ENCODE data around the gene TGFB1I1. TPM values are rescaled to one million over a fixed set of nuclear protein-coding genes. Genes with fewer than 3 reads are reported as not detected.

TGFB1I1 gene
- total and polyA plus RNA-seq, 2 of the 13 experiments (the other 11 are each of a cell fraction or from before 2014, with no cell fraction given), result 0.80 to 2.9 TPM

- in situ Hi-C loops (cut with HindIII; ENCODE audit: extremely low pct_ligation_motif_present, low pct_unique_long_range_greater_than_20kb), result loop anchor here (10.0 kb wide), 1 partner anchor 423 kb away; the partner anchor contains the start of gene ZNF267
- intact Hi-C loops (cut with micrococcal nuclease; ENCODE audit: unreplicated experiment), result no loop called here
- no TSS peak for BruUV-seq (replicated peaks)
- Histone ChIP-seq H3K4me3 (replicated peaks in 1 of 3; ENCODE audit: insufficient read depth in 1 of 3, low read depth in 2 of 3, low read length in 3 of 3) (0 out of 6 replicates have a peak overlapping the region, but pooled peaks of 1 of the 3 experiments have one; percentile 29), H3K27me3 (ENCODE audit: control insufficient read depth in 1 of 2, insufficient read depth in 2 of 2, low read length in 2 of 2) (no peaks in the 10 kb centered on the region), H4K20me1 (ENCODE audit: insufficient read depth, low read length) (peaks cover 23% of the 10 kb centered on the region), H3K9me3 (ENCODE audit: low read length) (no peaks in the 10 kb centered on the region), H3K79me2 (ENCODE audit: insufficient read depth, low read length) (peaks cover 8% of the 10 kb centered on the region), H3K27ac (ENCODE audit: extremely low read length, insufficient read depth, low read length) (no peak overlapping the region), H2AFZ (ENCODE audit: low read length) (no peak overlapping the region), H3K9ac (ENCODE audit: insufficient read depth, low read depth, low read length) (no peak overlapping the region), H3K36me3 (replicated peaks in 1 of 2; ENCODE audit: control insufficient read depth in 1 of 2, insufficient read depth in 2 of 2, low read length in 2 of 2) (no peaks in the 10 kb centered on the region), H3K4me2 (ENCODE audit: low read depth, low read length) (peak overlapping the region; percentile 52), H3K4me1 (ENCODE audit: insufficient read depth, low read length) (peaks cover 53% of the 10 kb centered on the region)
- CTCF ChIA-PET (ENCODE audit: low intra/inter-chr PET ratio, low total read pairs), result interaction anchor here (1.3 kb wide), 1 partner anchor 9 kb away, joined by 5 read pairs; the partner anchor contains the start of gene ZNF843
- peak; percentile 46 for FAIRE-seq
- POLR2A ChIA-PET, result interaction anchor here (0.6 to 2.6 kb wide), 10 partner anchors 8 to 501 kb away, joined by 3 to 8 read pairs (median 4); partner anchors contain the start of genes ARMC5, FUS, RUSF1 and TGFB1I1
- peak; percentile 81 for DNase-seq (ENCODE audit: low spot score)
- 25% methylated on average over 11 of the region's 11 CpGs for WGBS (ENCODE audit: low lambda C conversion rate)
- ATAC-seq, result peak; percentile 90
- peak; percentile 98 for TF ChIP-seq XRCC5 (optimal IDR thresholded peaks at IDR 0.05; ENCODE audit: low read length)
- no peak for TF ChIP-seq ELK4 (CRISPR knock-in tag; IDR thresholded peaks at IDR 0.05; ENCODE audit: borderline replicate concordance)
- 0 out of 2 replicates have a peak, but pooled peaks have one; percentile 30 for TF ChIP-seq ZBTB39 (CRISPR knock-in tag; IDR thresholded peaks at IDR 0.05)
- TF ChIP-seq TOE1 (CRISPR knock-in tag; IDR thresholded peaks at IDR 0.05), result no peak
- no peak for TF ChIP-seq ZNF136 (CRISPR knock-in tag; IDR thresholded peaks at IDR 0.05; ENCODE audit: low read depth)
- TF ChIP-seq CEBPB (IDR thresholded peaks at IDR 0.05; ENCODE audit: borderline replicate concordance, low read depth, low read length), result no peak
- TF ChIP-seq ZBTB25 (CRISPR knock-in tag; IDR thresholded peaks at IDR 0.05), result 0 out of 2 replicates have a peak, but pooled peaks have one; percentile 33
- no peak for TF ChIP-seq MEIS1 (CRISPR knock-in tag; IDR thresholded peaks at IDR 0.05; ENCODE audit: borderline replicate concordance)
- no peak for TF ChIP-seq KLF15 (CRISPR knock-in tag; IDR thresholded peaks at IDR 0.05; ENCODE audit: borderline replicate concordance)
- TF ChIP-seq ZNF253 (CRISPR knock-in tag; IDR thresholded peaks at IDR 0.05; ENCODE audit: borderline replicate concordance), result no peak
- no peak for TF ChIP-seq KAT2B (IDR thresholded peaks at IDR 0.05; ENCODE audit: borderline replicate concordance, low read depth, low read length)
- no peak for TF ChIP-seq WIZ (CRISPR knock-in tag; IDR thresholded peaks at IDR 0.05)
- no peak for TF ChIP-seq CC2D1A (CRISPR knock-in tag; IDR thresholded peaks at IDR 0.05)
- no peak for TF ChIP-seq ZFP62 (CRISPR knock-in tag; IDR thresholded peaks at IDR 0.05)
- TF ChIP-seq ZNF275 (CRISPR knock-in tag; IDR thresholded peaks at IDR 0.05; ENCODE audit: borderline replicate concordance), result no peak
- no peak for TF ChIP-seq ATF7-NPFF (CRISPR knock-in tag; IDR thresholded peaks at IDR 0.05; ENCODE audit: low read depth)
- no peak for TF ChIP-seq ZNF572 (CRISPR knock-in tag; IDR thresholded peaks at IDR 0.05)
- TF ChIP-seq ADNP (CRISPR knock-in tag; IDR thresholded peaks at IDR 0.05), result no peak
- no peak for TF ChIP-seq NFKB2 (CRISPR knock-in tag; IDR thresholded peaks at IDR 0.05; ENCODE audit: borderline replicate concordance)
Observed at GRCh38 chr16:31451681-31452351, 20.1 kb upstream of the TGFB1I1 start.
